Mucosa of gallbladder (tissue), 1 donor: ENCODE data around the gene SCN7A. TPM values are rescaled to one million over a fixed set of nuclear protein-coding genes. Genes with fewer than 3 reads are reported as not detected.

ENCODE experiments used
- DNase-seq: peaks from one replicate; pipeline ENCODE4 v3.0.0-alpha.2; 2020; ENCODE audit warnings: low spot score
- total RNA-seq: library from RNA; stranded (reverse); gene quantifications from one replicate; pipeline ENCODE4 v1.2.1, GENCODE V29; 2021
- donor health status: DM: no; HTN: no; CAD: no.

SCN7A gene
- total RNA-seq, 1 donor from 2014 or later = 9.6 TPM

DNA sequence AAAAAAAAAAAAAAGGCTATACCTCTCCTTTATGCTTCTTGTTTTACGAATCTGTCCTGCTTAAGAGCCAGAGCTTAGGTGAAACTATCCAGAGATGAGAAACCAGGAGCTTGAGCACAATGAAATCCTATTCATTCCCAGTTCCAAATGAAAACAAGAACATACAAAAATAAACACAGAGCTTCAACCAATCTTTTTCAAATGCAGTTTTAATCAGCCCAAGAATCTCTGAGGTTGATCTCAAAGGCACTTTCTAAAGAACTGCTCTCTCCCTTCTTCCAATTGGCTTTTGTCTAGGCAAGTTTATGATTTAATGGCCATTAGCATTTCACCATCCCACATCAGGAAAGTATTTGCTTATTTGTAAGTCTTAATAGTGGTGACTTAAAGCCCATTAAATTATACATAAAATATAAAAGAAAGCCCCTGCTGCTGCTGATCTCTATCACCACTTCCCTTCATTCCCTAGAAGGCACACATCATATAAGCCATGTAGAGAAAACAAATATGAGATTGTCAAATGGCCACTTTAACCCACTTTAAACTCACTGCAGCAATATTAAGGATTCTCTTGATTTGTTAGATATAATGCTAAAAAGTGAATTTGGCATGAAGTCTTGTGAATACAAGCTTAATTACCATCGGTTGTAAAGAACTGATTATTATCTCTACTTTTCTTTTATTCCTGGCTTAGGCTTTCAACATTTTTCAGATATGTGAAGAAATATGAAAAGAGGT is 89.0 kb downstream of the SCN7A start:
- no peak for DNase-seq

DNA sequence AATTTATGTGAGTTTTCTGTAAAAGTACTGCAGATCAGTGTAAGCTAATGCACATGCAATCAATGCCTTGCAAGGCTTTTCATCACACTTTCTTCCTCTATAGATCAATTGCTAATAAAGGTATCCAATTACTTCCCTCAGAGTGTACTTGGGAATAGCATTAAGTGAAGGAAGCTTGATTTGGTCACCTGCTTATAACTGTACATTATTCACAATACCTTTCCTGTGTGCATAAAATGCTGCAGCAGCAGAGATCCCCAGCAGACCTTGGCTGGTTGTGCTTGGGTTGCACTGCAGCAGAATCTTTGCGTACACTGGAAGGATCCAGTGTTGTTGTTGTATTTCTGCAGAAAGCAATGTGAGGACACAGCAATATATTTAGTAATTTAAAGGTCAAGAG is 99.8 kb downstream of the SCN7A start:
- no peak for DNase-seq

DNA sequence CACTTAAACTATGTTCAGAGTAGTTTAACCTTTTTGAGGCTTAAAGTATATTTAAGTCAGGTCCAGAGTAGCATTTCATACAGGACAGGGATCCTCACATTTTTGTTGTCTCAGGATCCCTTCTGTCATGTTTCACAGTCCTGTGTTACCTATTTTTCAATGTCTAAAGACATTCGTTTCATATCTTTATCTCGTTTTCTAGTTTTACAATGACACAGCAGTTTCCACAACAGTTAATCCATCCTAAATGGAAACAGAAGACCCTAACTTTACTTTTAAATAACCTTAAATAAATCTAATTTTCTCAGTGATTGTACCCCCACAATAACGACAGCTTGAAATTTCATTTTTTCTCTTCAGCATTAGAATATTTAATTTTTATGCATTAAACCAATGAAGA is 101.0 kb downstream of the SCN7A start:
- DNase-seq = no peak

DNA sequence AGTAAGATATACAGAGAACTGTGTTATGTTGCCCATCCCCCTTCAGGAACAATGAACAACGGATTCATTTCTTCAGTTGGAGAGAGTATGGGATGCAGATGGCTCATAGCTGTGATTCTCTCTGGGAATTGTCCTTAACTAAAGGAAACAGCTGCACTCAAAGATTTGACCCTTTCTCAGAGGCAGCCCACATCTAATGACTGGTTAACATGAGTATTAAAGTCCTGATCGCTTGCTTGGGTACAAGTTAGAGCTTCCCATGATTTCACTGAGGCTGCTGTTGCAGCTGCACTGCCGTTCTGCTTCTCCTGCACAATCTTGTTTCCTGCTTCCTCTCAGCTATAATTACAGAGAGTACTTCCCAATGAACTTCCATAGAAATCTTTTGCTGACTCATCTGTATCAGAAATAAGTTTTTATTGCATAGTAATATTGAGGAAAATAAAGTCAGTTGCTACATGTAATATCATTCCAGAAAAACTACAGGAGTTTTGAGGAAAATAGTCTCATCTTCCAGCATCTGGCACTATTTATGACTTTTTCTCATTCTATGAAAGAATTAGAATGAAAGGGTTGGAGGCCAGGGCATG is 105.5 kb downstream of the SCN7A start:
- no peak for DNase-seq

DNA sequence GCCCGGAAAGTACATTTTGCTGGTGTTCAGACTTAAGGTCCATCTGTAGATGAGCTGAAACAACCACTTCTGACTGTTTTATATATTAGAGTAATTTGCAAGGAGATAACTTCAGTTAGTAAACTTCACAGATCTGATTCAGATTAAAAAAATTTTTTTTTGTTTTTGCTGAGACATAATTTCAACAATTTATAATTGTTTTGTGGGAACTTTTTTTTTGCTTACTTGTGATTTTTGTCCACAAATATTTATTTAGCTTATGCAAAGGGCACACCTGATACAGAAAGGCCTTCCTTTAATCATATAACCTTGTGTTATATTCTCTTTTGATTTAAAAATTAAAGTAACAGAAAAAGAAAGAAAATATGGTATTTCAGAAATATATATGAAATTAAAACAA is 108.7 kb downstream of the SCN7A start:
- DNase-seq = no peak

DNA sequence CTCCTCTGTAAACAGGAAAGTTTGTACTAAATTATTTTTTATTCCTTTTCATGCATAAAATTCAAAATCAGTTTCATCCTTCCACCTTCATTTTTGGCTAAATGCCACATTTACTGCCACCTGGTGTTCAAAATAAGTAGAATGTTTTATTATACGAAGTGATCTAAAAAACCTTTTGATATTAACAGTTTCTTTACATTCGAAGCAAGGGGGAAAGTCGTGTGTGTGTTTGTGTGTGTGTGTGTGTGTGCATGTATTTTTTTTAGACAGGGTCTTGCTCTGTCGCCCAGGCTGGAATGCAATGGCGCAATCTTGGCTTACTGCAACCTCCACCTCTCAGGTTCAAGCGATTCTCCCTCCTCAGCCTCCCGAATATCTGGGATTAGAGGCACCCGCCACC is 109.3 kb downstream of the SCN7A start:
- DNase-seq = no peak

DNA sequence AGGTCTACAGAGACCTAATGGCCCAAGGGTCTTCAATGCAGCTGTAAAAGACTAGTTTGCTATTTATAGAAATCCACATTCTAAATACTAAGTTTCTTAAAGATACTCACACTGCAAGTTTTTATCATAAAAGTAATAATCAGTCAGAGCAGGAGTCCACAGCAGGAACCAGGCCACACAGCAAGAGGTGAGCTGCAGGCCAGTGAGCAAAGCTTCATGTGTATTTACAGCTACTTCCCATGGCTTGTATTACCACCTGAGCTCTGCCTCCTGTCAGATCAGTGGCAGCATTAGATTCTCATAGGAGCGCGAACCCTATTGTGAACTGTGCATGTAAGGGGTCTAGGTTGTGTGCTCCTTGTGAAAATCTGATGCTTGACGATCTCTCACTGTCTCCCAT is 111.6 kb downstream of the SCN7A start:
- no peak for DNase-seq

DNA sequence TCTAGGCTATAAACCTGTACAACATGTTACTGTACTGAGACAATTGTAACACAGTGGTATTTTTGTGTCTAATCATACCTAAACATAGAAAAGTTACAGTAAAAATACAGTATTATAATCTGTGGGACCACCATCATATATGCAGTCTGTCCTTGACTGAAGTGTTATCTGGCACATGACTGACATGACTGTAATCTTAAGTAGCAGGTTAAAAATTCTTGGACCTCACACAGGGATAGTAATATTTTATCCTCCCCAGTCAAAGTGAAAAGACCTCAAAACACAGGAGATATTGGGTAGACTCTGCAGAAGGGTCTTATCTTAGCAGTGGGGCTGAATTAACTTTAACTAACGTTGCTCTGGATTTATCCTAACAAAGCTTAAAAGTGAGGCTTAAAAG is 113.4 kb downstream of the SCN7A start:
- DNase-seq = no peak

DNA sequence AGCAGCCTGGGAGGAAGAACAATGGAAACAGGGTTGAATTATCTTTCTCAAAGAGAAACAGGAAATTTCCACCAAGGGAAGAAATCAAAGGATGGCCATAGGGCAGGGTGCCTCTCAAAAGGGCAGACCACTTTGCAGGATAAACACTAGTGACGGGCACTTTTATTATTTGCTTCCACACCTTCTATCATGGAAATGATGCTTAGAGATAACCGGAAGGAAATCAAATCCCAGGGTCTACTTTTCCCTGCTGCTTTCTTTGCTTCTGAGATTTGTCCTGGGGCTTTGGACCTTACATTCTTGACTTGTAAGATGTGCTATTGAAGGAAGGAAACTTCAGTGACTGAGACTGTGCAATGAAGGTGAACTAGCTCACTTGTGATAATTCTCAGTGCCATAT is 117.2 kb downstream of the SCN7A start:
- DNase-seq = no peak

DNA sequence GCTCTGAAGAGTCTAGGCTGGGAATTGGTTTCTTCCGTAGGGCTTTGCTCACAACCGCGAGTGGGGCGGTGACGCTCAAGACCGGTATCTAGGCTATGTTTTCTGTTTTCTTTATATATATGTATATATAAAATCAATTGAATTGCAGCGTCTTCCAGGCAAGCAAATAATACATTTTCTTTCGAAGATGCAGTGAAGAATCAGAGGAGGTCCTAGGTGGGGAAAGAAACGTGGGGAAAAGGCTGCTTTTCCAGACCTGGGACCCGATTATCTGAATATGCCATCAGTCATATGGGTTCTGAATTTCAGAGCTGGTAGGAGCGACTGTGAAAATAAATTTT is 117.6 kb downstream of the SCN7A start:
- DNase-seq = no peak

DNA sequence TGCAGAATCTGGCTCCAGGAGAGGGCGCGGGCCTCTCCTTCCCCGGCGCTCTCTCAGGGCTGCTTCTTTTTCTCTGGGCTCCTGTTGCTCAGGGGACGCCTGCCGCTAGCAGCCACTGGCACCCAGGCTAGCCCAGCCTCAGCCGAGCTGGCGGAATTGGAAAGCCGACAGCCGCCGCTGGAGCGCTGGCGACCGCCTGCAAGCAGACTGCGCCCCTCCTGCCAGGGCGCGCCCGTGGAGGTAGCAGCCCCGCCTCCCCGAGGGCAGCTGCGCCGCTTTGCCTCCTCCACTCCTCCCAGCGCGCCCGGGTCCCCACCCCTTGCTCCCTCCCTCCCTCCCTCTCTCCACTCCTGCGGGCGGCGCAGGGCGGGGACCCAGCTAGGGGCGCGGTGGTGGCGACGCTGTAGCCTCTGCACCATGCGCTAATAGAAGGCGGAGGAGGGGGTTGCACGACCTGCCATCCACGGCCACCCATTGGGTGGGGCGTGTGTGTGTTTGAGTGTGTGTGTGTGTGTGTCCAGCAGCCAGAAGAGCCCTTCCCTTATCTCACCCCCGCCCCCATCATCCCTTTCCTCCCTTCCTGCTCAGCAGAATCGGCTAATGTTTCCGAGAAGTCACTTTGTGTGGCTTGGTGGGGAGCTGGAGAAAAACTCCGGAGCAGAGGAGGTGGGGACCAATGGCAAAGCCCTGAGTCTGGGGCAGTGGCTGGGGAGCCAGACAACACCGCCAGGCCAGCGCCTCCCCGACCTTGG is 118.1 kb downstream of the SCN7A start, which contains the start of gene SCN9A:
Gene SCN9A, minus strand, starts transcription at position 209 of the 752 bp plus-strand sequence. CDS start 64,188 bp downstream, outside the sequence.
- DNase-seq = peak; percentile 61

DNA sequence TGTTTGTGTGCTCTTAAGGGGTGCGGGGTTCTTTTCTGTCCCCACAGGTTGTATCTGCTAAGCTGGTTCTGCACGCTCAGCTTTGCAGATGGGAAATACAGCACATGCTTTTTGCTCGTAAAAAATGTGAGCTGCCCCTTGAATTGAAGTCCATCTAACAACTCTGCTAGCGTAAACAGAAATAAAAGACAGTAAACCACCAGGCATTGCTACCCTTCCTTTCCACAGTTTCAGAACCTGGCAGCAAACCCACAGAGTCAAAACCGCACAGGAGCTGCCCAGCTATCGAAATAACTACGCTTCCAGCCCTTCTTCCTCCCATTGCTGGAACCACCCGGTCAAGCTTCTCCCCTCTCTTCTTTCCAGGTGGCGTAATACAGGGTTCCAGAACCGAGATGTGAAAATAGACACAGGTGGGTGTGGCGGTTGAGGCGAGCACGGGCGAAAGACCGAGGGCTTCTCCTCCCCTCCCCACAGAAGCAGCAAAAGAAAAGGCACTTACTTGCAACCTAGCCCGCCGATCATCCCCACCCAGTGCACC is 118.8 kb downstream of the SCN7A start:
- DNase-seq = no peak

DNA sequence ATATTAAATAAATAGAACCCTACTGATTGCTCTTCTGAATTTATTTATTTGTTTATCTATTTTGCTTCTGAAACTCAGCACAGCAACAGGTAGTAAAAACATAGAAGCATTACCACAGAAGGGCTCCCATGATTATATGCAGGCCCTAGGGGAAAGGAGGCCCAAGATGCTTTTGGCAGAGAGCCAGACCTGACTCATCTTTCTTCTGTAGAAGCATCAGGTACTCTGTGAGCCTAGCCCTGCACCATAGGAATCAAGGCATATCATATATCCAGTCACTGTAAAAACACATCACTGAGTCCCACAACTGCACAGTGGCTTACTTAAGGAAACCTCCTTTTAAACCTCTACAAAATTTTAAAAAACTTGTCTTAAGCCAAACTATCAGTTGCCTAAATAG is 120.1 kb downstream of the SCN7A start:
- DNase-seq = no peak

DNA sequence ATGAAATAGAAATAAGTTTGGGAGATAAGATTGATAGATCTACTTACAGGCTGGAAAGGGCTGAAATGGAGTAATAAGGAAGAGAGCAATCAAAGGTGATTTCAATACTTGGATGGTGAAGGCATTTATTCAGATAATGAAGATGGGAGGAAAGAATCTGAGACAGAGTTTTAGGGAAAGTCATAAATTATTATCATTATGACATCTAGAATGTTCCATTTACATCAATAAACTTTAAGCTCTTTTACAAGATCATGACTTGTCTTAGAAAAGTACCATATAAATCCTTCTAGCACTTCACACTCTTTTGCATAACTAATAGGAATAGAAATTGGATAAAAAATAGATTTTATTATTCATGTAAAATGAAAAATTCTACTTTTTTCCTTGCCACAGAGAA is 120.5 kb downstream of the SCN7A start:
- no peak for DNase-seq

DNA sequence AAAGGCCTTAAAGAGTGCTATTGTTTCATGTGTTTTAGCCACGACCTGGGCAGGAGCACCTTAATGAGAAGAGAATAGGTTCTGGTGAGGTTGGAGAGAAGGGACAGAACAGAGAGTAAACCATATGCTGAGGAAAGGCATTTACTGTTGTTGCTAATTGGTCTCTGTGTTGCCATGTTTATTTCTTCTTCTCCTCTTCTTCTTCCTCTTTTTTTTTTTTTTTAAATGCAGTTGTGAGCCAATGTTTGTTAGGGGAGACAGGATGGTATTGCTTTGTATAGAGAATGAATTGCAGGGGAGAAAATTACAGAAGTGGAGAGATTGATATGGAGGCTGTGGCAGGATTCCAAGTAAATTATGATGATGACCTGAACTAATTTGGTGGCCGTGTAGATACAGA is 120.9 kb downstream of the SCN7A start:
- no peak for DNase-seq

DNA sequence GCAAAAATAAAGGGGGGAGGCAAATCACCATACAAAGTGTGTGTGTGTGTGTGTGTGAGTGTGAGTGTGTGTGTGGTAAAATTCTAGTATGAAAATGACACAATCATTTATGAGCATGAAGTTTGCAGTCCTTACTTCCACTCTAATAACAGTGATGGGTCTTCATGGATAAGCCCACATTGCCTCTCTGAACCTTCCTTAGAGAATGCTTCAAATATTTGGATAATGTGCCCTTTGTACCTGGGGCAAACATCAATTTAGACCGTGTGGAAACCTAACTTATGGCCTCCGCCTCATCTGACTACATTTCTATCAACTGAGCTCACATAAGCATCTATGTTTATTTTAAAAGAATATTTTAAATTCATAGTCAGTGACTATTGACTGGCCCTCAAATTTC is 122.0 kb downstream of the SCN7A start:
- DNase-seq = no peak

DNA sequence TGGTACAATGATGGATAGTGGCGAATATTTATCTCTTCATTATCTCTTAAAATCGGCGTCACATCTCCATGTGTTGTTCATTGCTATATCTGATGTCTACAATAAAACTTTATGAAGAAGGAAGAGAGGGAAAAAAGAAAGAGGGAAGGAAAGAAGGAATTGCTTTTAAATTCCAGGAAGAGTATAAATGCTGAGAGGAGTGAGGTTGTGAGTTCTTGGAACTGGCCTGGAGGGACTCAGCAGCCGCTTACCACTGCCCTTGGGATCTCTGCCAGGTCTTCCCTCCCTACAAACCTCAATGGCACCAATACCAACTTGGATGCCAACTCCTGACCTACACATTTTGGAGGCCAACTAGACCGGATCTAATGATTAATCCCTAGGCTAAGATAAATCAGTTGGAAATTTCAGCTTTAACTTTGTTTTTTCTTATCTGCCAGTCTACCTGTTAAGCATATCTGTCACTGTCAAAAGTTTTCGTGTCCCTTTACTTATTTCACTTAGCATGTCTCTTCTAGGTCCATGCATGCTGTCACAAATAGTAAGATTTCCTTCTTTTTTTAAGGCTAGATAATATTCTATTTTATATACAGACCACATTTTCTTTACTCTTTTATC is 128.1 kb downstream of the SCN7A start:
- DNase-seq = no peak

DNA sequence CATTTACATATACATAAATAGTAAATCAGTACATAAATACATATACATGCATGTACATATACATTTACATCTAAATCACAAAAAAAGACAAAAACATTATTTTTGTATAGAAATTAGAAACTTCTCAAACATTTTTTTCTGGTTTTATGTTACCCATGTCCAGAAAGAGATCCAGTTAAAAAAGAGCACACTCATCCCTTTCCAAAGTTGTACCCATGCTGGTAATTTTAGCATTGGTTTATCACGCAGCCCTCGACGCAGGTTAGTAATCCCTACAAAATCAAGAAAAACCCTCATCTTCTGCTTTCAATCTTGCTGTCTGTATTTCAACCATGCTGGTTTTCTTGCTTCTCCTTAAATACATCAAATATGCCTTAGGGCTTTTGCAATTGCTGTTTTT is 128.8 kb downstream of the SCN7A start:
- DNase-seq = no peak

DNA sequence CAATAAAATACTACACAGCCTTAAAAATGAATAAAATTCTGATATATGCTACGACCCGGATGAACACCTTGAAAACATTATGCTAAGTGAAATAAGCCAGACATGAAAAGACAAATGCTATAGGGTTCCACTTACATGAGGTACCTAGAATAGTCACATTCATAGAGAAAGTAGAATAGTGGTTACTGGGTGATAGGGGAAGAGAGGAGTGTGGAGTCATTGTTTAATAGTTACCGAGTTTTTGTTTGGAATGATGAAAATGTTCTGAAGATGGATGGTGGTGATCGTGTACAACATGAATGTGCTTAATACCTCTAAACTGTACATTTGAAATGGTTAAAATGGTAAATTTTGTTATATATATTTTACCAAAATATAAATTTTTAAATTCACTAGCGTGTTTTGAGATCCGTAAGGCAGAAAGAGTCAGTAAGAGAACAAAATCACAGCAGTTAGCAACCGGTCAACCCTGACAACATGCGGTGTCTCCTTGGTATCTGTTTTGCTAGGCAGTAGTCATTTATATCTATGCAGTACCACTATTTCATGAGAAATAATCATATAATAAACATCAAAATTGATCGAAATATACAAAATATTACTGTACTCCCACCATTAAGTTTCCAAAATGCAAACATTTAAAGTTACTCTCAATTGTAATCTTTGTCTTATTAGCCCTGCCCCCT is 129.4 kb downstream of the SCN7A start:
- no peak for DNase-seq

DNA sequence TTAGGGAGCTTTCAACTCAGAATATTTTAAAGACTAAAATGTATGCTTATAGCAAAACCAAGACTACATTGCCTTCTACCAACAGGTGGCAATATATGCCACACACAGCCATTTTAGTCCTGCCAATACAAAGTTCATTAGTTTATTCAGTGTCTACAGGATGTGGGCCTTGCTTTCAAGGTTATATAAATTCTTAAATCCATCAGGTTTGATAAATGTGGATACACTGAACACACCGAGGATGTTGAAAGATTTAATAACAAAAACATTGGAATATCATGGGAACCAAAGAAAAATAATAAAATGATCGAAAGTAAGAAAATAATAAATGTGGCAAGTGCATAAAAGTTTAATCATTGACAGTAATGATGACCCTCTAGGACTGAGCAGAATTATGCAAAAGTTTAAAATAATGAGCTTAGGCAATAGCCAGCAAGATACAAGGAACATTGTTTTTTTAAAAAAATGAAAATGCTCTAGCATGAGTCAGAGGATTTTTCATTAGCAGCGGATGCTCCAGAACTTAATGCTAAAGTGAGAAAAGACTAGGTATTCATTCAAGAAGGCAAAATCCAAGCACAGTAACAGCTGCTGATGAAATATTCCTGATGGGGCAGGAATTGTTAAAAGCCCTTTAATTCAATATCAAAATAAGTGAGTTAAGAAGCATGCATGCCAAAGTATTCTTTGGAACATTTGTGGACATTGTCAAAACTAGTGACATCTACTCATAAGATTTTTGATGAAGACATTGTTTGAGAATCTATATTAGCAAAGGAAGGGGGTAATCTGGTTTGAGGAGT is 132.5 kb downstream of the SCN7A start:
- no peak for DNase-seq

DNA sequence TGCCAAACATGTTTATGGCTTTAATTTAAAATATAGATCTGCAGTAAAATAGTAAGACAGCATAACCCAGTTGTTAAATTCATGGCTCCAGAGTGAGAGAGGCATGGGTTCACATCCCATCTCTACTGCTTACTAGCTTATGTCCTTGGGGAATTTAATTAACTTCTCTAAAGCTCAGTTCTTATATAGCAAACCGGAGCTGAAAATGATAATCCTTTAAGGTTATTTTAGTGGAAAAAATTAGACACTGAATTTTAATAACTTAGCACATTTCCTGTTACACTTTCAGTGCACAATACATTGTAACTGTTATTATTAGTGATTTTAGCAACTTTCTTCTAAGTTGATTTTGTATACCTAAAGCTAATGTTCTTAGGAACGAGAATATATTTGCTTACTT is 133.1 kb downstream of the SCN7A start:
- no peak for DNase-seq
